Stimulated activated CD8-positive, alpha-beta memory T cell treated with anti-CD3 and anti-CD28 coated beads, Interleukin-2, amount 100 ng/mL, for 1 hour (primary cell): ENCODE results near the gene MLNR.

Experiments
- DNase-seq, 2 donors: peaks; one replicate each; pipeline ENCODE4 v3.0.0-alpha.2; 2020; ENCODE audit warnings: low read depth in 2 of 2

Gene MLNR

DNA sequence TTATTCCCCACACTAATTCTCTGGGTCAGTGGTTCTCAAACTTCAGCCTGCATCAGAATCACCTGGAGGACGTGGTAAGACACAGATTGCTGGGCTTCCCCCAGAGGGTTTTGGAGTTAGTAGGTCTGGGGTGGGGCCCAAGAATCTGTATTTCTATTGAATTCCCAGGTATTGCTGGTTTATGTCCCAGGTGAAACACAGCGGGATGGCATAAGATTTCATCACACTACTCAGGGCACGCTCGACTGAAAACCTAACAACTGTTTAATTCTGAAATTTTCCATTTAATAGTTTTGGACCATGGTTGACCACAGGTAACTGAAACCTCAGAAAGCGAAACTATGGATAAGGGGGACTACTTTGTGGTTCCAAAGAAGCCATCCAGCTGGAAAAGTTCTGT, 6.5 kb downstream of the MLNR start:
- no peak for DNase-seq

DNA sequence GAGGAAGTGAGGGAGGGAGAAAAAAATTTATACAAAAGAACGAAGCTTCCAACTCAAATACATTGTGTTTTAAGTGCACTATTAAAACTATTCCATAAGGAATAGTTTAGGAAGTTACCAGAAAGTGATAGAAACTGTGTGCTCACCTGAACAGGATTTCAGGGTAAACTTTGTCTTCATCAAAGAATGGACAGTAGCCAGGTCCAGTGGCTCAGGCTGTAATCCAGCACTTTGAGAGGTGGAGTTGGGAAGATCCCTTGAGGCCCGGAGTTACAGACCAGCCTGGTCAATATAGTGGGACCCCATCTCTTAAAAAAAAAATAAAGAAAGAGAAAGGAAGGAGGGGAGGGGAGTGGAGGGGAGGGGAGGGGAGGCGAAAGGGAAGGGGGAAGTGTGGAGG, 14.6 kb downstream of the MLNR start:
- DNase-seq, result no peak

DNA sequence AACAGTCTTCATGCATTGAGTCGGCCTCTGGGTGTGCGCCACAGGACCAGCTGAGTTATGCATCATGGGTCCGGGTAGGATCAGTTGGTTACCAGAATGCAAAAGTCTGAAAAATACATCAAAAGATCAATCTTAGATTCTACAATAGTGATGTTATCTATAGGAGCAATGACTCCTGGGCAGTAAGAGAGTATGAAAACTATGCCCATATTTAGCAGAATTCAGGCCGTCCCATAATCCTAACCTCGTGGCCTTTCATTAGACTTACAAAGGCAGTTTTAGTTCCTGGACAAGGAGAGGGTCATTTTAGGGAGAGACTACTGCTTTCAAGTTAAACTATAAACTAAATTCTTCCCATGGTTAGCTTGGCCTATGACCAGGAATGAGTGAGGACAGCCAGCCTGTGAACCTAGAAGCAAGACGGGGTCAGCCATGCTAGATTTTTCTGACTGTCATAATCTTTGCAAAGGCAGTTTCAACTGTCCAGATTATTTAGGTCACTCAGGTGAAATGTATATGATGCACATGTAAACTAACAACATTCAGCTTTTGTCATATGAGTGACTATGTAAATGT, 15.8 kb downstream of the MLNR start:
- no peak for DNase-seq

DNA sequence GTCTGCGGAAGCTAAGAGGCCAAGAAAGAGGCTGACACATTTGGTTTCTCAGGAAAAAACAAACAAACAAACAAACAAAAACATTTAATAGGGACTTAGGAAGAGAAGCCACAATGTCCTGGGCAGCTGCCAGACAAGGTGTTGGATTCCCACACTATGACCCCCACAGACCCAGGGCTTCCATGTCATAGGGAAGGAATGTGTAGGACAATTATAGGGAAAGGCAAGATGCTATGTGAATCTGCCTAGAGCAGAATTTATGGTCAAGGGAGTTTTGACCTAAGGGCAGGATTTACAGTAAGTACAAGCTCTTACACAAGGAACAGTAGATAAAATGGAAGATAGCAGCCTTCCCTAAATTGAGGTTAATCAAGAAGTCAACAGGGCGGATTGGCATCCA, 18.5 kb downstream of the MLNR start:
- no peak for DNase-seq

DNA sequence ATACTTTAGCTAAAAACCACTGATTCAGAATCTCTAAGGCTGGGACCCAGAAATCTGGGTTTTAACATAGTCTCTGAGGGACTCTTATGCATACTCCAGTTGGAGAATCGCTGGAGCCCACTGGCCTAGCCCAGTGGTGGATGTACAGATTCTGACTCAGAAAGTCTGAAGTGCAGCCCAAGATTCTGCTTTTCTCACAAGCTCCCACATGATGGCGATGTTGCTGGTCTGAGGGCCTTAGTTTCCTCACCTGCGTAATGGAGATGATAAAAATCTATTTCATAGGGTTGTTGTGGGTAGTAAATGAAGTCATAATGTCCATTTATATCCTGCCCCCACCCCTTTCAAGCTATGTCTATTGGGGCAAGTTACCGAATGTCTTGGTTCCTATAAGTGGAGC, 19.9 kb downstream of the MLNR start:
- no peak for DNase-seq

DNA sequence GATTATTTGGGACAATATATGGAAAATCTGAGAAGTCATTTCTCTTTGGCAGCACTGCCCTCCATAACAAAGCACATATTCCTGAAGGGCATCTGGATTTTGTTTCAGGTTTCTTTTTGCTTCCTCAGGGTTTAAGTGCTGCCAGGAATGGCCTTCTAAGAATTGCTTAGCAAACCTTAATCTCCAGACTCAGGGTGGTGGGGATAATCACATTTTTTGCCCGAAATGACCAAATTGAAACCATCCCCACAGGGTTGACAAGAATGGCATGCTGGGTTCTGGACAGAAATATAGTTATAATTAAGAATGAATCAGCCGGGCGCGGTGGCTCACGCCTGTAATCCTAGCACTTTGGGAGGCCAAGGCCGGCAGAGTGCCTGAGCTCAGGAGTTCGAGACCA, 21.2 kb downstream of the MLNR start:
- DNase-seq, result no peak

DNA sequence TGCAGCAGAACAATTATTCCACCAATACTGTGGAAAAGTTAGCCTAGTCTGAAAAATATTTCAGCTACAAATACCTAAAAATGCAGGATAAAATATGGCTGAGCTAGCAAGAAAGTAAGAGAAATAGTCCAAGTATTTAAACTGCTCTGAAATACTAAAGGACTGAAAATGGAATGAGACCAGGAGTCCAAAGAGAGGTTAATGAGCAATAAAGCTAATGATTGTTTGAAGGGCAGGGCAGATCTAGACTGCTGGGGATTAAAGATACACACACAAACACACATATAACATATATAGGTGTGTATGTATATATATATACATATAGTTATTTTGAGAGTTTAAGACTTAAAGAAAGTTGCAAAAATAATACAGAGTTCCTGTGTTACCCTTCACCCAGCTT, 25.0 kb downstream of the MLNR start:
- DNase-seq, result no peak

DNA sequence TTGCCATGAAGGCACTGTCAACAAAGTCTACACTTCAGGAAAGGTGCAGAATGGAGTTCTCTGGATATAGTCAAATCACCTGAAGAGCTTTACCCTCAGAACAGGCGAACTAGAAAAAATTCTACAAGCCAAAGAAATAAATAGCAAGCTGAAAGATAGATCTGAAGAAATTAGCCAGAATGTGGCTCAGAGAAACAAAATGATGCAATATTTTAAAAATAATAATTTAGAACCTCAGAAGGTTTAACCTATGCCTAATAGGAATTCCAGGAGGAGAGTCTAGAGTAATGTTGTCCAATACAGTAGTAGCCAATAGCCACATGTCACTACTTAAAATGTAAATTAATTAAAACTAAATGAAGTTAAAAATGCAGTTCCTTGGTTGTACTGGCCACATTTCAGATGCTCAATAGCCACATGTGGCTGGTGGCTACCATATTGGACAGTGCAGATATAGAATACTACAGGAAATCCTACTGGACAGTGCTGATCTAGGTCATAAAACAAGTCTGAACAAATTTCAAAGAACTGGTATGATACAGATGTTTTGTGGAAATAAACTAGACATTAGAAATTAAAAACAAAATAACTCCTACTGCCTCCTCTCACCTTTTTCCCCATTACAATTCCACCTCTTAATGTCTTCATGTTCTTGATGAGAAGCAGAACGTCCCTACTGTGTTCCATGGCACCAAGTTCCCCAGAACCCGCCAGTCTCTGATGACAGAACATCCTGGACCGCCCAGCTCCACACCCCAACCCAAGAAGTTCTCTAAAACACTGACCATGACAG, 26.9 kb downstream of the MLNR start:
- DNase-seq, result no peak

DNA sequence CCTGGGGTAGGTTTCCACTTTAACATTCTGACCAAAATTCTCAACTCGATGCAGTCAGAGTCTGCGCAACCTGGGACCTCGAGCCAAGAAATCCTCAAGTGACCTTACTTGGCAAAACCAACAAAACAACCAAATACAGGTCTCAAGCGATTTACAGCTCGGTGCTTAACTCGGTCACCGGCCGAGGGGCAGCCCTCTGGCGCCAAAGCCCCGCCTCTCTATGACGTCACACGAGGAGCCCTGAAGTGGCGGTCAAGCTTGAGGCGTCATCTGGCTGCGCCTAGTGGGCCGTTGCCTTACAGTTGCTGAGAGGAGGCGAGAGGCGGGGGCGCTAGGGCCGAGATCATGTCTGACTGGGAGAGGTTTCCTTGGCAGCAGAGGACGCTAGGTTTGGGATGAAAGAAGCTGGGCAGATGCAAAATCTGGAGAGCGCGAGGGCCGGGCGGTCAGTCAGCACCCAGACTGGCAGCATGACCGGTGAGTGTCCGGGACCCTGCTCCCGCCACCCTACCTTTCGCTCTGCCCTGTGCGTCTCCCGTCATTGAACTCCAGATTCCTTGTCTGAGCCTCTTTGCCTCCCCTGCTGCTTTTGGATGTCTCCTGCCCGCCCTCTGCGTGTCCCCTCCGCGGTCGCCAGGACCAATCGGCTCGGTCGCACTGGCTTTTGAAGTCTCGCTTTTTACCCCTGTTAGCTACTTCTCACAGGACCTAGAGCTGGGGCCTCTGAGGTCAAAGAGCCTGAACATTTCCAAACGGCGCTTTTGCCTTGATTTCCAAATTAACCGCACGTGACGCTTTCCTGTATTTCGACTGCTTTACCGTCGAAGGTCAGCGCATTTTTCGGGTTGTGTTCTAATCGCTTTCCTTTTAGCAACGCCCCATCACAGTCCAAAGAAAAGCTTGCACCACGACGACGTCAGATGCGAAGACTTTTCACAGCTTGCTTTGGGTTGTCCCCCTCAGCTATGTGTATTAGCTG, 27.8 kb downstream of the MLNR start, which contains the start of gene CDADC1:
TSS of gene CDADC1 (plus strand) at position 283 of the 979 bp plus-strand sequence. CDS start at position 396, 113 bp downstream.
- DNase-seq, result peak; percentile 77 to 86

DNA sequence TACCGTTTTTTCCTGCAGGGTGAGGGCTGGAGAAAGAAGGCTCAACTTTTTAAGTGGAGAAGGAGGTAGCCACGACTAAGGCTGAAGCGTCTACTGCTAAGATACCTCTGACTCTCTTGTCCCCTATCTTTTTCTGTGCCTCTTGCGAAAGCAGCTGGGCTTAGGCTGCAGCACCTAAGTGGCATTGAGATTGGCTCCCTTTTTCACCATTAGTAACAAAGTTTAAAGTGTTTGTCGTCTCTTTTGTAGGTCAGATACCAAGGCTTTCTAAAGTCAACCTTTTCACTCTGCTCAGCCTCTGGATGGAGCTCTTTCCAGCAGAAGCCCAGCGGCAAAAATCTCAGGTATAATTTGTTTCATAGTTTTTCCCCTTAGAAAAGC, 28.5 kb downstream of the MLNR start:
- DNase-seq, result no peak

DNA sequence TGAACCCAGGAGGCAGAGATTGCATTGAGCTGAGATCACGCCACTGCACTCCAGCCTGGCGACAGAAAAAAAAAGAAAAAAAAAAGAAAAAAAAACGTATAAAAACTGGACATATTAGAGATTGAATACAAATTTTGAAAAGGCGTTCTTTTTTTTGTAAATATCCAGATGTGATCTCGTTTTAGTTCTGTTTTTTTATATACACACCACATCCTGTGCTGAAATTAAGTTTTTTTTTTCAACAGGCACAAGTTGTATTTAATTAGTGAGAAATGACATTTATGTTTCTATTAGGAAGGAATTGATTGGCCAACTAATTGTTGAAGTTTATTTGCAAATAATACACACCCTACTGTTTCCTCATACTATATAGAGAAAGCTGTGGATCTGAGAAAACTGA, 31.2 kb downstream of the MLNR start:
- no peak for DNase-seq

DNA sequence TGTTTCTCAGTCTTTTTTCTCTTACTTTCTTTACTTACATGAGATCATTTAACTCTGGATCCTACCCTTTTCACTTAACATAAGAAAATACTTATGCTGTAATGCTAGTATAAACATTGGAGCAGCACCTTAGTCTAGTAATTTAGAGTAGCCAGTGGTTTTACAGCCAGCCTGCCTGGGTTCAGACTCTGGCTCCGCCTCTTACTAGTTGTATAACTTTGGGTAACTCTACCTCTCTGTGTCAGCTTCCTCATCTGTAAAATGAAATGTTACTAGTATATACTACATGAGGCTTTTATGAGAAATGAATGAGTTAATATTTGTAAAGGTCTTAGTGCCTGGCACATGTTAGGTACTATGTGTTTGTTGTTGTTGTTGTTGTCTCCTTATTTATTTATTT, 33.2 kb downstream of the MLNR start:
- no peak for DNase-seq

DNA sequence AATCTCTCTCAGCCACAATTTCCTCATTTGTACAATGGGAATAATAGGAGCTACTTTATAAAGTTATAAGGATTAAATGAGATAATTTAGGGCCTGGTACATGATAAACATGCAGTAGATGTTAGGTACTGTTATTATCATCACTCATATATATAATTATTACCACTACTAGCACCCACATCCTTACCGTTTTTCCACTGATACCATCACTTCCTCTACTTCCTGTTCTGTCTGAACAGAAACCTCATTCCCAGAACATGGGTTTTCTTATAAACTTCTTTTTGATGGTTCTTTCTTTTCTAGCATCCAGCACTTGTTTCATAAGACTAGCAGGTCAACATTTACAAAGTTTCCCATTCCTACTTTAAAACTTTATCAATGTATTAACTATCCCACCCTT, 33.9 kb downstream of the MLNR start:
- DNase-seq, result no peak

DNA sequence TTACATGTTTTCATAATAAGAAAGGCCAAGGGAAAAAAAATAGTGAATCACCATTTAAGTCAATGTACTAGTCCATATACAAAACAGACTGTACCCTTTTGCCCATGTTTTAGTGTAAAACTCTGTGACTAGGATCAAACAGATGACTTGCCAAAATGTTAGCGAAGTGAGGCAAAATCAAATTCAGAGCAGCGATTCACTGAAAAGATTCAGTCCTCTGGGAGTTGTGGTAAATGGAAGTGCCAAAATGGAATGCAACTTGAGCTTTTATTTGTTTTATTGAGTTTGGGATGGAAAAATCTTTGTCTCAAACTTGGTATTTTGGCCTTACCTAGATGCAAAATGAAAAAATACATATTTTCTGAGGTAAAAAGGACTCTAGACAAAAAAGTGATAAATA, 36.7 kb downstream of the MLNR start:
- no peak for DNase-seq

DNA sequence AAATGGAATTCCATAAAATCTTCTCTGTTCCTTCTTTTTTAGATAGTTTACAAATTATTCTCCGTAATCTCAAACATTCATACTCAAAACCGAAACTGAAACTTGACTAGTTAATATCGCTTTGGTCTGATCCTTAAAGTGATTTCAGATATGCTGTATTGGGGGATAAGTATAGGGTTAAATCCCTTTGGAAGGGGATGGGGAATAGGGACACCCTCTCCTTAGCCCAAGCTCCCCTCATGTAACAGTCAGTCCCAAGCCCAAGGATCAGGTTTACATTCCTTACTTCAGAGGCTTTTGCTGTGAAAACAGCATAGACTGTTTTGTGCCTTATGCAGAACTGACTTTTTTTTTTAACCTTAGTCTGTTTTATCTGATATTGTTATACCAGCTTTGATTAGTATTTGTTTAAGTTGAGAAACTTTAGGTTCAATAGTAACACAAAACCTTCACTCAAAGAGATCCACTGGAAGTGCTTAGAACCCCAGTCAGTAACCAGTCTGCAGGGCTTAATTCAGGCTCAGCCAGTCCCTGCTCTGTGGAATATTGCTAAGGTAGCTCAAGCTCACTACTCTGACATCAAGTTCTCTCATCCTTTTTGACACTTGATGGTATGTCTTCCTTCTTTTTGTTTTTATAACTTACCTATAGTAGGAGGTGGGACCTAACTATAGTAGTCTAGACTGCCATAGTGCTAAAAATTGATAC, 38.1 kb downstream of the MLNR start:
- DNase-seq, result no peak

DNA sequence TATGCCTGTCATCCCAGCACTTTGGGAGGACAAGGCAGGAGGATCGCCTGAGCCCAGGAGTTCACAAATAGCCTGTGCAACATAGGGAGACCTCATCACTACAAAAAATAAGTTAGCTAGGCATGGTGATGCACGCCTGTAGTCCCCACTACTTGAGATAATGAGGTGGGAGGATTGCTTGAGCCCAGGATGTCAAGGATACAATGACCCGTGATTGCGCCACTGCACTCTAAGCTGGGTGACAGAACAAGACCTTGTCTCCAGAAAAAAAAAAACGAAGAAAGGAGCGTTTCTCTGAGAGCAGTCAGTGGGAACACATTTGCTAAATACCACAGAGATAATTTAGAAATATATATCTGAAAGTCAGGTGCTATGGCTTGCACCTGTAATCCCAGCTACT, 39.4 kb downstream of the MLNR start:
- DNase-seq, result no peak

DNA sequence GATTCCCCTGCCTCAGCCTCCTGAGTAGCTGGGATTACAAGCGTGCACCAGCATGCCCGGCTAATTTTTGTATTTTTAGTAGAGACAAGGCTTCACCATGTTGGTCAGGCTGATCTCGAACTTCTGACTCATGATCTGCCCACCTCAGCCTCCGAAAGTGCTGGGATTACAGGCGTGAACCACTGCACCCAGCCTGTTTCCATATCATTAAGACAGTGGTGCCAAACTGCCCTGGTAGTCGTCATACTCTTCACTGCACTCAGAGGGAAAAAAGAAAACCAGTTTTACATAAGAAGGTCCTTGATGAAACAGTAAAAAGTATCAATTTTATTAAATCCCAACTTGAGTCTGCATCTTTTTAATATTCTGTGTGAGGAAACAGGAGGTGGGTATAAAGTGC, 42.5 kb downstream of the MLNR start:
- no peak for DNase-seq

DNA sequence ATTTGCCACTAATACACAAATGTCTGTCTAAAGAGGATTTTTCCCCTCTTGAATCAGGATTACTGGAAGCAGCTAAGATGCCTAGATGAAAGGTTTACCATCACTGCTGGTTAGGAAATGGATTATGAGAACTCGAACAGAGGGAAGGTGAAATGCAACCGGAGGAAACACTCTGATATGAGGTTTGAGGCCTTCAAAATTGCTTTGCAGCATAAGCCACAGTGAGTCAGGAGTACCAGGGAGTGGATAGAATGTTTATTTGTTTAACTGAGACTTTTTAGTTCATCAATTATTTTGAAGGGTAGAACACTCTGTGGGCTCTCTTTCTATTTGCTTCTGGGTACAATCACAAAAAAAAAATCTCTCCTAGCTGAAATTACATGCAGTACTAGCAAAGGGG, 45.7 kb downstream of the MLNR start:
- DNase-seq, result no peak

DNA sequence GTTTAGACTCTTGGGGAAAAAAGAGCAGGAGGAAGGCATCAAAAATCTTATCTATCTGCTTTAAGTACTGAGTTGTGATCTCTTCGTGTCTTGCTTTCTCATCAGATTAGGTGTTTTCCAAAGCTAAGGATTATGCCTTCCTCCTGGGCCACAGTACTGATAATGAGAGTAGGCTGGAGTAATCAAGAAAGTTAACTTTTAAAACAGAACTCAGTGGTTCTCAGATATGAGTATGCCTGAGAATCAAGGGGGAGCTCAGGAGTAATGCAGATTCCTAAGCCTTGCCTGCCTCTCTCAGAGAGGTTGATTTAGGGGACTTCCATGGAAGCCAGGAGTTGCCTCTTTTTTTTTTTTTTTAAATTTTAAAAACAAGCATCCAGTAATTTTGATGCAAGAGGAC, 51.1 kb downstream of the MLNR start:
- no peak for DNase-seq
